ENCODE measurements around the gene MORN5. TPM values are rescaled to one million over a fixed set of nuclear protein-coding genes. Genes with fewer than 3 reads are reported as not detected.

Gene MORN5
- total and polyA plus RNA-seq, 4 donors: not detected

DNA sequence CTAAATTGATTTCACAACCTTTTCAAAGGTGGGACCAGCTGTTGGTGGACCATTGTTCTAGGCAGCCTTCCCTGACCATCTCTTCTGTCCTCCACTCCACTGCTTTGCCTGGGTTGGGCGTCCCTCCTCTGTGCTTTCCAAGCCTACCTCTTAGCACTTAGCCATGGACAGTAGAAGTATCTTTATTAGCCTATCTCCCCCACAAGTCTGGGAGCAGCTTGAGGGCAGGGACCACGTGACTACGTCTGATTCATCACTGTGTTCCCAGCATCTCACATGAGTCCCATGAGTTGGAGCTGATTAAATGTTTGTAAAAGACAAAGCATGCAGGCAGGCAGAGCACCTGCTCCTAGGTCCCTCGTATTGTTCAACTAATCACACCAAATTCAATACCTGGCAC lies 20.9 kb downstream of the MORN5 start:
- H3K9ac ChIP-seq (ENCODE audit: low read depth in 1 of 2, low read length in 2 of 2): no peak overlapping the region

DNA sequence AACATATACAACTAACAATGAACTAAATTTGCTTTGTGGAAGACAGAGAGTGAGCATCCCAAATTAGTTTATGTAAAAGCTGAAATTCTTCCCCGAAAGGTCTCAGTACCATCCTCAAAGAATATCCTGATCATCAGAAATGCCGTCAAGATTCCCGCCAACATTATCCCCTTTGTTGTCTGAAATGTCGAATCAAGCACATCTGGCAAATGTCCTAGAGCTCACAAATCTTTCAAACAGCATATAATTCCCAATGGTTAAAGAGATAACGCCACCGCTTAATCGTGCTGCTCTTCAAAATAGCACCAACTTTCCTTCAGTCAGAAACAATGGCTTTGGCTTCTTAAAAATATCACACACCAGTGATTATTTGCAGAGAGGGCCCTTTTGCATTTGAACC lies 23.8 kb downstream of the MORN5 start:
- Histone ChIP-seq H3K4me3 (ENCODE audit: low read depth in 1 of 3, low read length in 3 of 3) (no peak overlapping the region), H3K27me3 (ENCODE audit: control insufficient read depth in 4 of 4, insufficient read depth in 4 of 4, low read length in 3 of 4) (peaks cover 0 to 4% (median 0%) of the 10 kb centered on the region in 4 donors), H3K9me3 (ENCODE audit: control insufficient read depth in 4 of 4, low read length in 3 of 4) (no peaks in the 10 kb centered on the region), H3K9ac (ENCODE audit: low read depth in 1 of 2, low read length in 2 of 2) (no peak overlapping the region), H3K4me1 (ENCODE audit: control insufficient read depth in 4 of 4, insufficient read depth in 4 of 4, low read length in 3 of 4) (no peaks in the 10 kb centered on the region), H3K27ac (ENCODE audit: low read depth in 1 of 2, low read length in 2 of 2) (no peak overlapping the region), H3K36me3 (ENCODE audit: control insufficient read depth in 4 of 4, insufficient read depth in 3 of 4, low read depth in 1 of 4, low read length in 3 of 4) (no peaks in the 10 kb centered on the region)
- DNase-seq (ENCODE audit: low spot score): no peak
- TF ChIP-seq, protein P1, sequence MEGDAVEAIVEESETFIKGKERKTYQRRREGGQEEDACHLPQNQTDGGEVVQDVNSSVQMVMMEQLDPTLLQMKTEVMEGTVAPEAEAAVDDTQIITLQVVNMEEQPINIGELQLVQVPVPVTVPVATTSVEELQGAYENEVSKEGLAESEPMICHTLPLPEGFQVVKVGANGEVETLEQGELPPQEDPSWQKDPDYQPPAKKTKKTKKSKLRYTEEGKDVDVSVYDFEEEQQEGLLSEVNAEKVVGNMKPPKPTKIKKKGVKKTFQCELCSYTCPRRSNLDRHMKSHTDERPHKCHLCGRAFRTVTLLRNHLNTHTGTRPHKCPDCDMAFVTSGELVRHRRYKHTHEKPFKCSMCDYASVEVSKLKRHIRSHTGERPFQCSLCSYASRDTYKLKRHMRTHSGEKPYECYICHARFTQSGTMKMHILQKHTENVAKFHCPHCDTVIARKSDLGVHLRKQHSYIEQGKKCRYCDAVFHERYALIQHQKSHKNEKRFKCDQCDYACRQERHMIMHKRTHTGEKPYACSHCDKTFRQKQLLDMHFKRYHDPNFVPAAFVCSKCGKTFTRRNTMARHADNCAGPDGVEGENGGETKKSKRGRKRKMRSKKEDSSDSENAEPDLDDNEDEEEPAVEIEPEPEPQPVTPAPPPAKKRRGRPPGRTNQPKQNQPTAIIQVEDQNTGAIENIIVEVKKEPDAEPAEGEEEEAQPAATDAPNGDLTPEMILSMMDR (IDR thresholded peaks at IDR 0.05; ENCODE audit: low read depth, low read length, missing input control): no peak
- TF ChIP-seq YY1 (IDR thresholded peaks at IDR 0.05): no peak
- TF ChIP-seq, protein P2, sequence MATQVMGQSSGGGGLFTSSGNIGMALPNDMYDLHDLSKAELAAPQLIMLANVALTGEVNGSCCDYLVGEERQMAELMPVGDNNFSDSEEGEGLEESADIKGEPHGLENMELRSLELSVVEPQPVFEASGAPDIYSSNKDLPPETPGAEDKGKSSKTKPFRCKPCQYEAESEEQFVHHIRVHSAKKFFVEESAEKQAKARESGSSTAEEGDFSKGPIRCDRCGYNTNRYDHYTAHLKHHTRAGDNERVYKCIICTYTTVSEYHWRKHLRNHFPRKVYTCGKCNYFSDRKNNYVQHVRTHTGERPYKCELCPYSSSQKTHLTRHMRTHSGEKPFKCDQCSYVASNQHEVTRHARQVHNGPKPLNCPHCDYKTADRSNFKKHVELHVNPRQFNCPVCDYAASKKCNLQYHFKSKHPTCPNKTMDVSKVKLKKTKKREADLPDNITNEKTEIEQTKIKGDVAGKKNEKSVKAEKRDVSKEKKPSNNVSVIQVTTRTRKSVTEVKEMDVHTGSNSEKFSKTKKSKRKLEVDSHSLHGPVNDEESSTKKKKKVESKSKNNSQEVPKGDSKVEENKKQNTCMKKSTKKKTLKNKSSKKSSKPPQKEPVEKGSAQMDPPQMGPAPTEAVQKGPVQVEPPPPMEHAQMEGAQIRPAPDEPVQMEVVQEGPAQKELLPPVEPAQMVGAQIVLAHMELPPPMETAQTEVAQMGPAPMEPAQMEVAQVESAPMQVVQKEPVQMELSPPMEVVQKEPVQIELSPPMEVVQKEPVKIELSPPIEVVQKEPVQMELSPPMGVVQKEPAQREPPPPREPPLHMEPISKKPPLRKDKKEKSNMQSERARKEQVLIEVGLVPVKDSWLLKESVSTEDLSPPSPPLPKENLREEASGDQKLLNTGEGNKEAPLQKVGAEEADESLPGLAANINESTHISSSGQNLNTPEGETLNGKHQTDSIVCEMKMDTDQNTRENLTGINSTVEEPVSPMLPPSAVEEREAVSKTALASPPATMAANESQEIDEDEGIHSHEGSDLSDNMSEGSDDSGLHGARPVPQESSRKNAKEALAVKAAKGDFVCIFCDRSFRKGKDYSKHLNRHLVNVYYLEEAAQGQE (IDR thresholded peaks at IDR 0.05): no peak
- TF ChIP-seq RAD21 (IDR thresholded peaks at IDR 0.05): no peak
- TF ChIP-seq RXRA (IDR thresholded peaks at IDR 0.05): no peak
- no peak for TF ChIP-seq FOXA2 (IDR thresholded peaks at IDR 0.05)
- 70% methylated on average over 7 of the region's 7 CpGs for WGBS

More for the DNA sequence above, 20.9 kb downstream of the MORN5 start:
- Histone ChIP-seq H3K27me3 (ENCODE audit: control insufficient read depth in 4 of 4, insufficient read depth in 4 of 4, low read length in 3 of 4) (peaks cover 0 to 4% (median 0%) of the 10 kb centered on the region in 4 donors), H3K4me1 (ENCODE audit: control insufficient read depth in 4 of 4, insufficient read depth in 4 of 4, low read length in 3 of 4) (no peaks in the 10 kb centered on the region), H3K36me3 (ENCODE audit: control insufficient read depth in 4 of 4, insufficient read depth in 3 of 4, low read depth in 1 of 4, low read length in 3 of 4) (no peaks in the 10 kb centered on the region), H3K4me3 (ENCODE audit: low read depth in 1 of 3, low read length in 3 of 3) (no peak overlapping the region), H3K9me3 (ENCODE audit: control insufficient read depth in 4 of 4, low read length in 3 of 4) (no peaks in the 10 kb centered on the region), H3K27ac (ENCODE audit: low read depth in 1 of 2, low read length in 2 of 2) (no peak overlapping the region)
- TF ChIP-seq EGR1 (IDR thresholded peaks at IDR 0.05; ENCODE audit: low read depth in 2 of 2): no peak
- no peak for TF ChIP-seq FOXA2 (IDR thresholded peaks at IDR 0.05)
- TF ChIP-seq, protein P1 (IDR thresholded peaks at IDR 0.05; ENCODE audit: low read depth, low read length, missing input control): no peak
- no peak for TF ChIP-seq SP1 (IDR thresholded peaks at IDR 0.05)
- TF ChIP-seq, protein P2 (IDR thresholded peaks at IDR 0.05): no peak
- no peak for DNase-seq (ENCODE audit: low spot score)
- 50% methylated on average over 4 of the region's 4 CpGs for WGBS

Measured in liver (tissue), 9 donors.